ENCODE data around the gene KLHDC8A.

- TF ChIP-seq KLF16 (tag by site-specific recombination; IDR thresholded peaks at IDR 0.05) (no peak), CTCF (tag by site-specific recombination; IDR thresholded peaks at IDR 0.05) (no peak), ZNF639 (tag by site-specific recombination; IDR thresholded peaks at IDR 0.05) (no peak), ZNF580 (tag by site-specific recombination; IDR thresholded peaks at IDR 0.05) (no peak), ZNF670 (tag by site-specific recombination; IDR thresholded peaks at IDR 0.05; ENCODE audit: low read depth) (no peak)
Observed at GRCh38 chr1:205375835-205376545, 19.3 kb upstream of the KLHDC8A start.

Data from HEK293 (cell line).